HG02840 (cell line): ENCODE data around the gene POLR1A.
"Not testable (repeated sequence)": the region's sequence is repeated elsewhere in the genome, so short reads cannot be mapped to it uniquely, and the experiment has no call there.

Experiments
- ATAC-seq: cut with Tn5 transposase; IDR thresholded peaks from one replicate; pipeline ENCODE4 v1.9.1; 2021; ENCODE audit warnings: mild to moderate bottlenecking, moderate library complexity, moderate number of reproducible peaks; ENCODE audit not compliant: unreplicated experiment, low FRiP score

POLR1A gene

DNA sequence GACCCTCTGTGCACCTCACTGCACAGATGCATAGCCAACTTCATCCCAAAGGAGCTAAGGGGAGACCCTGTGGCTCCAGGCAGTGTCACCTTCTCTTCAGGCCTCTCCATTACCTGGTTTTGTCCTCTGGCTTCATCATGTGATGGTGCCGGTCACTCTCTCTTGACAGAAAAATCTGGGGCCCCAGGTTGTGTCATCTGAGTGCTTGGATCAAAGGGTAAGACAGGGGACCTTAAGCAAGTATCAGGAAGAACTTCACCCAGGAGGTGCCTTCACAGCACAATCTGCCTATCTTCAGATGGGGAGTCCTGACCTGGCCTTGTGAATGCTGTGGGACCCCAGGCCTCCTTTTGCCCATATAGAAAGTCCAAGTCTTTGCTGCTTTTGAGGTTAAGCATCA, 104.4 kb downstream of the POLR1A start:
- no peak for ATAC-seq

DNA sequence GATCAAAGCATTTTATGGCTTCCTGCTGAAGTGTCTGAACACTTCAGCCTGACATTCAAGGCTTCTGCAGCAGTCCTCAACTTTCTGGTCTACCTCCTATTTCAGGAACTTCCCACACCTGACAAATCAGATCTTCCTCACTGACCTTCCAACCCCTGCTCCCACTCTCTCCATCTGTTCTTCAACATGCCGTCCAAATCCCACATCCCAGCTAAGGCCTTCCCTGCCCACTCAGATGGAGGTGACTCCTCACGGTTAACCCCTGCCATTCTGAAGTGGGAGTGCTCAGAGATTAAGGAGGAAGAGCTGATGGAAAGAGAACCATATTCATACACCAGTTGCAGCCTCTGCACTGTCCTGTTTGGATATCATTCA, 104.8 kb downstream of the POLR1A start:
- ATAC-seq: no peak

DNA sequence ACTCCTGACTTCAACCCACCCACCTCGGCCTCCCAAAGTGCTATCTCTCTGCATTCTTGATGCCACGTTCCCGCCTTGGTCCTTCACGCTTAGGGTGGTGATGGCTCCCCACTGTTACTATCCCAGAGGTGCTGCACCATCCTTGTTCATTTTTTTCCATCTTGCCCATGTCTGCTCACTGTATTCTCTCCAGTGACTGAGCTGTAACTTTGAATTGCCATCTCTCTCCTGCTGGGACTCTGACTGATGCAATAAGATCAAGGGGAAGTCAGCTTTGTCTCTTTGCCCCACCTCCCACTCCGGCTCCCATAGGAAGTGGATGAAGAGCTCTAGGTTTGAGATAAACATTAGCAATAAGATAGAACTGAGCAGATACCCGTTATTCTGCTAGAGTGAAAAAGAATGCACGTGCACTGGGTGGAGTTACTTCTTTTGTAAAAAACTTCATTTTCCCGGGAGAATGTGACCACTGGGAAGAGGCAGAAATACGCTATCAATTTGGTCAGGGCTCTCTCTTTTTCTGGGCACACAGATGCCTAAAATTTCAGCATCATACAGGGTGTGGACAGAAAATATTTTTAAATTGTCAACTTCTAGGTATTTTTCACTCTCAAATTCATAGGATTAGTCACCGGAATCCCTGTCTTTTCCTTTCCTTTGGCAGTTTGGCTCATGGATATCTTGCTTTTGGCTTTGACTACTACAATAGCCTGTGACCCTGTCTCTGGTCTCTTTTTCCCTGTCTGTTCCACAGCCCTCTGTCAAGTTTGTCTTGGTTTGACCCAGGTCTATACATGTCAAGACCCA, 105.4 kb downstream of the POLR1A start:
- no peak for ATAC-seq

DNA sequence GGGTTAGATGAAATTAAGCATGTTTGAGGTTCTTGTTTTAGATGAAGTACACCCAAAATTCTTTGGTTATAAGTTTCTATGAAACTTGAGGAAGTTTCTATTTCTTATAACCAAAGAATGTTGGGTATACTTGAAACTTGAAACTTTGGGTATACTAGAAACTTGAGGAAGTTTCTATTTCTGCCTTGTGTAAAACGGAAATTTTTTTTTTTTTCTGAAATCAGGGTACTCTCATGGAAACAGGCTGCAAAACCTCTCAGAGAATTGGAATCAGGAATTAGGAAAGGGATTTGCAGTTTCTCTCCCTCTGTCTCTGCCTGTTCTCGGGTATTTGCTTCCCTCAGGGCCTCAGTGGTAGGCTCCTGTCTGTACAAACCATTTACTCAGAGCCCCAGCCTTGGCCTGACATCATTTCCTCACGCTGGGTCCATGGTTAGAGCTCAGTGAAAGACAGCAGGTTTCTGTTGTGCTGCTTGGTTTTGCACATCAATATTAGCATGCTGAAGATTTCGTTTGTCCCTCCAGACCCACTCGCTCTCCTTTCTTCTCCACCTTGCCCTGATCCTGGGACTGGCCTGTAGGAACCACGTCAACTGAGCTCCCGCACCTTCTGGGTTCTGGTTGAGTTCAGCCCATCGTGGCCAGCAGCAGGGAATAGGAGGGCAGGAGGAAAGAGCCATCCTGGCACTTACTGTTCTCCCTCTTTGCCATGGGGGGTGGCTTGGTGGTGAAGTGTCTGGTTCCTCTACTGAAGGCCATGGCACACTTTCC, 106.4 kb downstream of the POLR1A start:
- ATAC-seq: no peak

DNA sequence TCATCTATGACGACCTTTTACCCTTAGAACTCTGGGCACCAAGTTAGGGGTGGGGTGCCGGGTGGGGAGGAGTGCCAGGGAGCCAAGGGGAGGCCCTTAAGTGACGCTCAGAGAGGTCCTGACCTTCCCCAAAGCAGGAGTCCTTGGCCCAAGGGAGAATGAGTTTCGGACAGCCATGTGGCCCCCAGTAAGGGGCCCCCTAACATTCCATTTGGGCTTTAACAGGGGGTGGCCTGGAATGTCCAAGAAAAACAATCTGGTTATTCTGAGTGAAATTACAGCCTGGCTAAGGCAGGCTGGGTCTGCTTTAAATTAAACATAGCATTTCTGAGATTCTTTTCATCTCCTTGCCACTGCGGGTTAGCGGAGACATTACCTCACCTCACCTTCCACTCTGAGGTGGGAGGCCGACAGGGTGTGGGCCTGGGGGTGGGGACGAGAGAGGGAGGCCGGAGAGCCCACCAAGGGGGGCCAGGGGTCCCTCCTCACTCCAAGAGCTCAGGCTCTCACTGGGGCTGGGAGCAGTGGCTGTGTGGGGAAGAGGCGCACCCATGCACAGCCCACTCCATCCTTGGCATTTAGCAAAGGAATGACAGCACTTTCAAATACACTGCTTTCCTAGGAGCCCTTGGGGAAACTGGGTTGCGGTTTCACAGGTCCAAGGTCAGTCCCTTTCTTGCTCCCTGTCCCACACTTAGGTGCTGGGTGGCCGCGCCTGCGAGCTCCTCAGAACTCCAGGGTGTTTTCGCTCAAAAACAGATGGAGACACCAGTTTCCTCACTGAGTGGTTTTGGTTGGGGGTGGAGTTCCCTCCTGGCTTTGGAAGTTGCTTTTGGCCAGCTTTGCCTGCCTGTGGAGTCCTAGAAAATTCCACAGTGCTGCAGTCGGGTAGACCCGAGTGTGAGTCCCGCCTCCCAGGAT, 107.4 kb downstream of the POLR1A start:
- no peak for ATAC-seq

DNA sequence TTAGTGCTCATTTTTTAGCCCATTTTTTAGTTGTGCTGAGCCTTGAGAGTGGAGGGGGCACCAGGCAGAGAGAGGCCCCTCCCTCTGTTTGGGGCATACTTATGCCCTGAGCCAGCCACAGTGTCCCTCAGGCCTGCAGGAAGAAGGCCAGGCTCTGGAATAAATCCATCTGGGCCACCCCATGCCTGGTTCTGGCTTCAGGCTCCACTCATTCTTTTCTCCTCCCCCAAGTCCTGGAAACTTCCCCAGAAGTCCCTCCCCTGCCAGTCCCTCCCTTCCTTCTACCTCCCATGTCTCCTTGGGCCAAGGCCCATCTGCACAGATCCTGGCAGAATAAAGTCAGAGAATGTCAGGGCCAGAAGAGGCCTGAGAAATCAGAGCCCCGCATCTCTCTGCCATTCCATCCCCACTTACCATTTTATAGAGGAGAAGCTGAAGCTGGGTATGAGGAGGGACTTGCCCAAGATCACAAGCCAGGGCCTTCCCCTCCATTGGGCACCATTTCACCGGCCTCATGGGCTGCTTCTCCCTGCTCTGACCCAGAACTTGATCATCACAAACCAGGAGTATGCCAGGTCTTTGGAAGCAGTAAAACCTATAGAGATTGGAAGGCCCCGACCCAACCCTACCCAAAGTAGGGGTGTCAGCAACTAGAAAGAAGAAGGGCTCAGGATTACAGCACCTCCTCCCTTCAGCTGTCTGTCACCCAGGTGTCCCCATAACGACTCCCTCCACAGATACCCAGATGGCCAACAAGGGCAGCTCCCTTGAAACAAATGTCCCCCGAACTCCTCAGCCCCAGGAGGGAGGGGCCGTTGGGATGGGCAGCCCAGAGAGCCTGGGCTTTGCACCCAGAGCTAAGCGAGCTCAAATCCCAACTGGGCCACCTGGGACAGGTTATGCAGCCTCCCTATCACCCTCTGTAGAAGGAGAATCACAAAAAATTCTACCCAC, 108.4 kb downstream of the POLR1A start:
- no peak for ATAC-seq

DNA sequence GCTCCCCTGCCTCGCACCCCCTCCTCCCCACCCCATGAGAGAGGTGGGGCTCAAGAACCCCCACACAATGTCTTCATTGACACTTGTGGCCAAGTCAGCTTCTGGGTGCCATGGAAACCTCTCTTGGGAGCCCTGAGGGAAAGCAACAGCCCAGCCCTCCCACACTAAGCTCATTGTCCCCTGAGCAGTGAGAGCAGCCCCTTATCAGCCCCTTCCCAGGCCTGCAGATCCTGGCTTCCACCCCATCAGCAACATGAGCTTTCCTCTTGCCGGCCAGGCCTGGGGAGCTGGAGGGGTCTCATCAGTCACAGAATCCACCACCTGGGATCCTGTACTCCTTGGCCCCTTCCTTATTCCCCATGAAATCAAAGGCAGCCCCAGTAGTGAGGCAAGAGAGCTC, 109.1 kb downstream of the POLR1A start:
- ATAC-seq: no peak

DNA sequence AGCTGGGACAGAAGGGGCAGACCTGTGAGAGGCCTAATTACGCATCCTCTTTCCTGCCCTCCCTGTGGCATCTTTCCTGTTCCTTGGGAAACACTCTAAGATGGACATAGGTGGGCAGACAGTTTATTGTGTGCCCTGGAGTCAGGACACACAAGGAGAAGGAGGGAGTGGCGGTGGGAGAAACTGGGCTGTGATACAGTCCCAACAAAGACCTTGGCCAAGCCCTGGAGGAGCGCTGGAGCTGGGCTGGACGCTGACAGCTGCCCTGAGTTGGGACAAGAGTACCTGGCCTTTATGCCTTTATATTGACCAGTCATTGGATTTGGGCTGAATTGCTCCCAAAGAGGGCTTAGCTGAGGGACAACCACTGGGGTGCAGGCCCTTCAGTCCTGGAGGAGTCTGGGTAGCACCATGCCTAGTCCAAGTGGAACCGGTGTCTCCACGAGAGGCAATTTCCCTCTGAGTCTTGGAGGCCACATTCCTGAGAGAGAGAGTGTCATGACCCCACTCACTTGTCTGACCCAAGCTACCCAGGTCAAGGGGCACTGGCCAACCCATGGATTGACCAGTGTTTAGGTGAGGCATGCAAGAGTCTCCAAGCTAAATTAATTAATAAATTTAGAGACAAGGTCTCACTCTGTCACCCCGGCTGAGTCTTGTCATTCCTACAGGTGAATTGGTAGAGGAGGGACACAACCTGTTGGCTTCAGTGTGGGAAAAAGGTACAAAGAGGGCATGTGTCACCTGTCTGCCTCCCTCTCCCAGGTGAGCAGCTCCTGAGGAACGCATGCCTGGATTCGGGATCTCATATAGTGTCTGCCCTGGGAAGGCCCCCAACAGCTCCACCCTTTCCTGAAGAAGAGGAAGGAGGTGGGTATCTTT, 109.8 kb downstream of the POLR1A start:
- no peak for ATAC-seq

DNA sequence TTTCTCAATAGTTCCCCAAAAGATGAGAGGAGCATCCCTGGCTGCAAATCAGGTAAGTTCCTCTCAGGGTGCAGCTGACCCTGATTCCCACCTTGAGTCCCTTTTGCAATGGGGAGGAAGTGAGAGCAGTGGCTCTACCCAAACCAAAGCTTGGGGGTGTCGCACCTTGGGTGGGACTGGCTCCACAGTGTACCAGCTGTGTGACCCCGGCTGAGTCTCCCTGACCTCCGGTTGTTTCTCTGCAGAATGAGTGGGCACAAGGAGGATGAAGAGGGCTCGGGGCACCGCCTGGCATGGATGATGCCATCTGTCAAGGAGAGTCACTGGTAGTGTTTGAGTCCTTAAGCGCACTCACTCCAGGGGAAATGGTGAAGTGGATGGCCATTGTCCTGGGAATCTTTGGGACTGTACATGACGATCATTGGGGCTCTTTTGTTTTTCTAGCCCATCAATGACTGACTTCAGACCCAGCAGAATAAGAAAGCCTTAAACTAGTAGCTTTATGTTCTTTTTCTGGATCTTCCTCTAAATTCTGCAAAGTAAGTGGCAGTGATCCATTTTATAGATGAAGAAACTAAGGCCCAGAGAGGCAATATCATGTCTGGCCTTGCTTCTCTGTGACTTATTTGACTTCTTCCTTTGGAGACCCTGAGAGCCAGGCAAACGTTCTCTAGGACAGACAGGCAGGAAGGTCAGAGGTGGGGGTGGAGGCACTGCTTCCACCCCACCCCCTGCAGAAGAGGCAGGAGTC, 110.6 kb downstream of the POLR1A start:
- ATAC-seq: no peak

DNA sequence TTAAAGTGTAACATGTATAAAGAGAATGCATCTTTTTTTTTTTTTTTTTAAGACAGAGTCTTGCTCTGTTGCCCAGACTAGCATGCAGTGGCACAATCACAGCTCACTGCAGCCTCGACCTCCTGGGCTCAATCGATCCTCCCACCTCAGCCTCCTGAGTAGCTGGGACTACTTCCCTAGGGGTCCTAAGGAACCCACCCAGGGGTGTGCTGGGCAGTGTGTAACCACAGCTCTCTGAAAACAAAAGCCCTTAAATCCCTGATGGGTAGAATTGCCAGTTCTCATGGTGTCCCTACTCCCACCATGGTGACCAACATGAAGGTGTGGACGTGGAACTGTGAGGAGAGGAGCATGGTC, 111.3 kb downstream of the POLR1A start:
- peak; percentile 12 for ATAC-seq

DNA sequence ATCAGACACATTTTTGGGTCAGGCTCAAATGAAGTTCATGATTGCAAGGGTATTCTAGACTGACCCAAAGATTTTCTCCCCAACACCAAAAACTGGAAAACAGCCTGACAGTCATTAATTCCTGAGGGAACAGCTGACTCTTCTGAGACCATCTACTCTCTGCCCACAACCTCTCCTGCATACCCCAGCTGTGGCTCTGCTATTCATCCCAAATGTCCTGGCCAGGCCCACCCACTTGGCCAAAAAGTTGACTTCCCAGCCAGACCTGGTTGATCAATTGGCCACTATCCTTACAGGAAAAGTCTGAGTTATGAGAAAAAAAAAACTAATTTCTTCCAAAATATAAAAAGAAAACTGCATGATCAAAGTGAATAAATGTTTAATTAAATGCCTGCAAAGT, 113.1 kb downstream of the POLR1A start:
- no peak for ATAC-seq

DNA sequence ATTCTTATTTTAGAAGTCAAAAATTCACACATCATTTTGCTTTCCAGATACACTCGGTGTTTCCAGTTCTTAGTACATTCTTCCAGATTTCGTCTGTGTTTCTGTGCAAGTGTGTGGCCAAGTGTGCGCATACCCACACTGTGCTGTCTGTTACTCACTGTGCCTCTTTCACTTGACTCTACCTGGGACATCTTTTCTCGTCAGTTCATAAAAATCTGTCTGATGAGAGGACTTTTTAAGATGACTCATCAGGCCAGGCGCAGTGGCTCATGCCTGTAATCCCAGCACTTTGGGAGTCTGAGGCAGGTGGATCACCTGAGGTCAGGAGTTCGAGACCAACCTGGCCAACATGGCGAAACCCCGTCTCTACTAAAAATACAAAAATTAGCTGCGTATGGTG, 113.6 kb downstream of the POLR1A start:
- ATAC-seq: not testable (repeated sequence)

DNA sequence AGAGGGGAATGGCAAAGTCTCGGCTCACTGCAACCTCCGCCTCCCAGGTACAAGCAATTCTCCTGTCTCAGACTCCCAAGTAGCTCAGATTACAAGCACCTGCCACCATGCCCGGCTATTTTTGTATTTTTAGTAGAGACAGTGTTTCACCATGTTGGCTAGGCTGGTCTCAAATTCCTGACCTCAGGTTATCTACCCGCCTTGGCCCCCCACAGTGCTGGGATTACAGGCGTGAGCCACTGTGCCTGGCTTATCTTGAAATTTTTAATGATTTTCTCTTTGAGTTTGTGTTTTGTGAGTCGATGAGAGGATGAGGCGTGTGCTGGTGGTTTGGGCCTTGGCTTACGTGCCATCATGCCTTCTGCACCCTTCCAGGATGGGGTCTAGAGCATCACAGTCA, 115.6 kb downstream of the POLR1A start:
- ATAC-seq: no peak

DNA sequence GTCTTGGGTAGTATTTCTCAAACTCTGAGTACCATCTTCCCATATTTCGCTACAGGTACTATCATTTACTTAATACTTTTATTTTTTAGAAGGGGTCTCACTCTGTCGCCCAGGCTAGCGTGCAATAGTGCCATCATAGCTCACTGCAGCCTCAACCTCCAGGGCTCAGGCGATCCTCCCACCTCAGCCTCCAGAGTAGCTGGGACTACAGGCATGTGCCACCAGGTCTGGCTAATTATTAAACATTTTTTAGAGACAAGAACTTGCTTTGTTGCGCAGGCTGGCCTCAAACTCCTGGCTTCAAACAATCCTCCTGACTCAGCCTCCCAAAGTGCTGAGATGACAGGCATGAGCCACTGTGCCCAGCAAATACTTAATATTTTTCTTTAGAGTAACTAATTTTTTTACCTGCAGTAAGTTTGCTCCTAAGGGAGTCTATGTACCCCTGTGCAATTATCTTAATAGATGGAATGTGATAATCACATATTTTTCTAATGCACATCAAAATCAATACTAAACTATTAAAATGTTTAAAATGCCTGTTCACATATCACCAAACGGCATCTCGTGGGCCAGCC, 116.3 kb downstream of the POLR1A start:
- ATAC-seq: no peak

DNA sequence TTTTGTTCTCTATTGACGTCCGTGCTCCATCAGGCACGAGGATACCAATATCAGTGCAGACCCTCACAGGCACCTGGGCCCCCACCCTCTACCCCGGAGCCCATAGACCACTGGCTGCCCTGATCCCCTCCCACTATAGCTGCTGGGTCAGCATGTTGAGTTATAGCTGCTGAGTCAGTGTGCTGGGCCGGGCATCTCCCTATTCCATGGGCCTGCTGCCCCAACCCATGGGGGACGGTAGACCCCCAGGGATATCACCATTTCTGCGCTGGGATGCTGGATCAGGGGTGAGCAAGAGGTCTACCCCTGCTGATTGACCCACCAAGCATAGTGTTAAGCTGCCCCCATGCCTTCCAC, 116.8 kb downstream of the POLR1A start:
- ATAC-seq: no peak

DNA sequence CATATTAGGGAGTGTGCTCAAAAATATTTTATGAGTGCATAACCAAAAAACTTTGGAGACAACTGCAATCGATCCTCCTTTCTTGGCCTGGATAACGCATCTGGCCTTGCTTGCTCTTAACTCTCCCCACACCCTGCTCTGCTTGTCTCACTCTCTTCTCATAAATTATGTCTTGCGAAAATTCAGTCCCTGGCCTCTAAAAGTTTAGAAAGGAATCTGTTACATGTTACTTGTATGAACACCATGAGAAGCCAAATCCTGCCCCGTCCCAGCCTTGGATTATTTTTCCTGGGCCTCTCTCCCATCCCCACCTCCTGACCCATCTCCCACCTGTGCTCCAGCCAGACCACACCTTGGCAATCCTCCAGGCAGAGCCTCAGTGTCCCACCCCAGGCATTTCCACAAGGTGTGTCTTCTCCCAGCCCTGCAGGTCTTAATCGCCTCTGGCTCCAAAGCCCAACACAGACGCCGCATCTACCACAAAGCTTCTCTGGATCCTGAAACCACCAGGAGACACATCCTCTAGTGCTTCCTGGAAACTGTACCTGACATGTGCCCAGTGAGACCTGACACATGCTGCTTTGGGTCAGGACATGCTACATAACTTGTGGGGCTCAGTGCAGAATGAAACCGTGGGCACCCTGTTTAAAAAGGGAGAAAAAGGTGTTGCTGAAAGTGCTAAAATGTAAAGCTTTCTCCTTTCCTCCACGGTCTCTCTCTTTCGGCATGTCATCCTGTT, 117.3 kb downstream of the POLR1A start:
- no peak for ATAC-seq
